DMS79 (cell line): ENCODE measurements around the gene GRAMD1A.
"Not testable (repeated sequence)": the region's sequence is repeated elsewhere in the genome, so short reads cannot be mapped to it uniquely, and the experiment has no call there.

ENCODE experiments used
- DNase-seq: peaks from one replicate; lab custom pipeline; 2025; lab: John Stamatoyannopoulos, UW

Gene GRAMD1A

GRCh38 chr19:35021016-35021415 is 20.9 kb downstream of the GRAMD1A start:
- no peak for DNase-seq

GRCh38 chr19:35021596-35021995 is 21.5 kb downstream of the GRAMD1A start:
- DNase-seq, result no peak

GRCh38 chr19:35022460-35022859 is 22.3 kb downstream of the GRAMD1A start:
- DNase-seq, result no peak

GRCh38 chr19:35023428-35023827 is 23.3 kb downstream of the GRAMD1A start:
- no peak for DNase-seq

GRCh38 chr19:35024095-35024494 is 24.0 kb downstream of the GRAMD1A start:
- DNase-seq, result no peak

GRCh38 chr19:35025969-35026368 is 25.8 kb downstream of the GRAMD1A start:
- DNase-seq, result no peak

GRCh38 chr19:35026418-35026817 is 26.3 kb downstream of the GRAMD1A start:
- no peak for DNase-seq

- DNase-seq, result no peak
Observed at GRCh38 chr19:35027009-35027408, 26.9 kb downstream of the GRAMD1A start.

- DNase-seq, result no peak
Observed at GRCh38 chr19:35027851-35028599, 27.9 kb downstream of the GRAMD1A start.

GRCh38 chr19:35028600-35028885 is 28.4 kb downstream of the GRAMD1A start:
- DNase-seq, result not testable (repeated sequence)

GRCh38 chr19:35029275-35029736 is 29.2 kb downstream of the GRAMD1A start:
- not testable (repeated sequence) for DNase-seq

GRCh38 chr19:35029737-35030256 is 29.7 kb downstream of the GRAMD1A start:
- DNase-seq, result no peak

GRCh38 chr19:35030257-35031071 is 30.3 kb downstream of the GRAMD1A start, which contains the start of gene SCN1B:
Gene SCN1B, plus strand, starts transcription at chr19:35030470. Its CDS starts 351 bp downstream, at chr19:35030821.
- no peak for DNase-seq

GRCh38 chr19:35031072-35031881 is 31.2 kb downstream of the GRAMD1A start:
- DNase-seq, result no peak

- no peak for DNase-seq
Observed at GRCh38 chr19:35032356-35032865, 32.3 kb downstream of the GRAMD1A start.

GRCh38 chr19:35033067-35034004 is 33.2 kb downstream of the GRAMD1A start:
- DNase-seq, result no peak

GRCh38 chr19:35034005-35034502 is 33.9 kb downstream of the GRAMD1A start:
- no peak for DNase-seq

GRCh38 chr19:35034588-35035382 is 34.7 kb downstream of the GRAMD1A start:
- no peak for DNase-seq

GRCh38 chr19:35037716-35038622 is 37.8 kb downstream of the GRAMD1A start:
- no peak for DNase-seq
